GM11168 (cell line): ENCODE measurements around the gene NPEPL1.

Experiments
- in situ Hi-C: fragments of 300-500 bp; cut with MboI; formaldehyde crosslinking; loops from one replicate; pipeline ENCODE4 v1.12.0; 2022; ENCODE audit warnings: low sequenced_read_pairs; ENCODE audit not compliant: unreplicated experiment

The NPEPL1 gene

DNA sequence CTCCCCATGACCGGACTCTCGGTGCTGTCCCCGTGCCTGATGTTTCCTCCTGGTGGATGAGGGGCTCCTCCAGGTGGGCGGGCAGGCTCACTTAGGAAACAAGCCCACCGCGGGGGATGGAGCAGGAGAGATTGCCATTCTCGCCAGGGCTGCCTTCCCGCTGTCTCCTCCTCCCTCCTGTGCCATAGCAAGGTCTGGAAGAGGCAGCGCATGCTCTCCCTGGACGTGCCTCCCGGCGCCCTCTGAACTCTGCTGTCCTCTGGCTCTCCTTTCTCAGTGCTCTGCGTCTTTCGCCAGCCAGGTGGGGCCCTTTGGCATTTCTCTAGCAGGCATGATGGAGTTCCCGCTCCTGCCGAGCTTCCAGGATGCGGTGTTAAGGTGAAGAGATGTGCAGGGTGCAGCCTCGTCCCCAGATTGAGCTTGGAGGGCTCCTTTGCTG lies 17.4 kb upstream of the NPEPL1 start:
- in situ Hi-C loops, result no loop called here

DNA sequence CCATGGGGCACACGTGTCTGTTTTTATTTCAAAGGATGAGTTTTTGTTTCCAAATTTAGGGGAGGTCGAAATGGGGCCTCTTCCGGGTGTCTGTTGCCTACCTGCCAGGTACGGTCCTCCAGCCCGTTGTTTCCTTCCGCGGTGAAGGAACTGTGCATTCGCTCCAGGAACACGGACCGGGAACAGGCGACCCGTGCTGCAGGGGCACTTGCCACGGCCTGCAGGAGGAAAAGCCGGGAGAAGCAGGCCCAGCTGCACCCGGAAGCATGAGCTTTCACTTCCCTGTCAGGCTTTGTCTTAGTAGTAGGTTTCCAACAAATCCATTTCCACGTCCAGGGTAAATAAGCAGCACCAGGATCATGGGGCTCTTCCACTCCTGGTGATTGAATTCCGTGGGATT lies 17.0 kb upstream of the NPEPL1 start:
- in situ Hi-C loops, result no loop called here

DNA sequence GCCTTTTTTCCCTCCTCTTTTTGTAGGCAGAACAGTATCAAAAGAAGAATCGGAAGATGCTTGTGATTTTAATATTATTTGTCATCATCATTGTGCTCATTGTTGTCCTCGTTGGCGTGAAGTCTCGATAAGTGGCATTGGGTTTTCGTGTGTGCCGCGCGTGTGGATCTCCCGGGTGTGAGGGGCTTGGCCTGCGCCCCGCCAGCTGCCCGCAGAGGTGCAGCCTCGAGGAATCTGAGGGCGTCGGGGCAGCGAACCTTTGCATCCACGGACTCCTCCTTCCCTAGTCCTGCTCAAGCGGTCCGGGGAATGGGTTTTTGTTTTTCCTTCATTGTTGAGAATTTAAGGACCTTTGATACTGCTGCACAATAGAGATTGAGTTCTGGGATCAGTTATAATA lies 16.4 kb upstream of the NPEPL1 start:
- in situ Hi-C loops, result no loop called here

DNA sequence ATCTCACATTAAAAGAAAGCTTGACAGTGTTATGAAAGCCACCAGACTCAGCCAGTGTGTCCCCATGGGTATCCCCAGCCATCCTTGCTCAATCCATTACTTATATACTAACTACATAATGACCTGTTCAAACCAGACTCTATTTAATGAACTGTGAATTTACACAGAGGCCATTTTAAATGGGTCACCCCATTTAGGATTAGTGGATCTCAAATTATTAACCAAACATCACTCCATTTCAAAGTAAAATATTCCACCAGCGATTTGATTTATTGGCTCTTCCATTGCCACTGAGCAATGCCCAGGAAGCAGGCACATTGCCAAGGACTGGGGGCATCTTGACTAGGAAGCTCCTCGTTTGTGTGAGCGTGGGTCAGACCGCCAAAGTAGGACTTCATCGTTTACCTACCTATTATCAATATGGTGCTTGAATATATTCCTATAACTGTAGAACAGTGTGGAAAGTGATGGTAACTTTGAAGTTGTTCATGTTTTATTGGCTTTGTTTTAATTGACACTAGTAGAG lies 15.5 kb upstream of the NPEPL1 start:
- in situ Hi-C loops, result no loop called here

DNA sequence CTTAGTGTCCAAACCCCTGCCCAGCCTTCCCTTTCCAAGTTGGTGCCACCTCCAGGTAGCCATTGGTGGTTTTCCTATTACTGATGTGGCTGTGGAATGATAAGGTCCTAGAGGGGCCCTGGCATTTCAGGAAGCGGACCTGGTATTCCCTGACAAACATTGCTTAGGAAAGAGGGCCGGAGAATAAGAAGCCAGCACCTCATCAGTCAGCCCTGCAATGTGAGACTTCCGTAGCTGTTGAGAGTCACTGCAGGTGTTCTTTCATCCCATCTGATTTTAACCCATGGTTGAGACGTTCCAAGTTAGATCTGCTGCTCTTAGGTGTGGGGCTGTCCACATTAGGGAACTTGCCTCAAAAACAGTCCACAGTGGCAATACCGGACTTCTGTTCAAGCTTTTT lies 14.8 kb upstream of the NPEPL1 start:
- in situ Hi-C loops, result no loop called here

DNA sequence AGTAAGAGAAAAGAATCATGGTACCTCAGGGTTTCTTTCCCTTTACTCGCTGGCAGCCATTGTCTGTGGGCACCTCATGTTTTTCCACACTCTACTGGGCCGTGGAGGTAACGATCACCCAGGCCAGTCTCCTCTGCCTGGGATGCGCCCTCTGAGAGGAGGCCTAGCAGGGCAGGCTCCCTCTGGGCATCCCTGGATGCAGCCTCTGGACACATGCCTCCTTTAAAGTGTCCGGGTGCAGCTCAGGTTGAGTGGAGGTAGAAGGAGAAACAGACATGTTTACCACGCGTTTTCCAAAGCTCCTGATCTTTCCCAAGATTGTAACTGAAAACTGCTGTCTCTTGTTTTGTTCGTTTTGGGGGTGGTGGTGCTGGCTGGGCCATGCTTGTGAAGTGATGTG lies 13.8 kb upstream of the NPEPL1 start:
- in situ Hi-C loops, result no loop called here

DNA sequence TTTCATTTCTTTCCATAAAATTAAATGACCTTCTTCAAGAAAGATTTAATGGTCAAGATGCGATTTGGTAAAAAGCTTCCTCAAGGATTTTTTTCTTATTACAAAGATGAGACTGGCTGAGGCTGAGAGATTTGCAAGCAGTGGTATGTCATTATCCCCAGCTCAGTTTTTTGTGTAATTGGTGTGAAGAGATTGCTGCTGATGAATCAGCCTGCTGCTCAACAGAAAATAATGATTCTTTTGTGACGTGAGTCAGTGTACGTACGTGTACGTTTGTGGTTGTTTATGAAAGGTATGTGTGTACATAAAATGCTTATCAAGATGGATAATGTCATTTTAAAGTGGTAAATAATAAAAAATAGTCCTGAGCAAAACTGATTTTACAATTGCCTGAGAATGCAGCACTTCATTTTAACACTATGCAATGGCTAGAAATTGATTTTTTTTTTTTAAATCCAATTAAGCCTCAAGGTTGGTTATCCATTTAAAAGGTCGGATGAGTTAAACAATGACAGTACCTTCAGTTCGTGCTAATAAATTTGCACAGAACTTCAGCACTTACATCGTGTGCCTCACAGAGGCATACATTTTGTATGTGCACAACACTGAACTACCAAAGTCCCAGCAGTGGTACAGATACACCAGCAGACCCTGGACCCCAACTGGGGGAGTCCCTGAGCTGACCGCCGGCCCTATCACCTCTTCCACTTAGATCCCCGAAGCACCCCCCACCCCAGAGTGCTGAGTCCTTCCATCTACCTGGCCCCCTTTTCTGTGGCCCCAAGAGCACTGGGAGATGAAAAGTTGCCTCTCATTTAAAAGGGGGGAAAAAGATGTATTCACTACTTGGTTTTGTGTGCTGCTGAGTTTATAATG lies 9.7 kb upstream of the NPEPL1 start:
- in situ Hi-C loops, result no loop called here

DNA sequence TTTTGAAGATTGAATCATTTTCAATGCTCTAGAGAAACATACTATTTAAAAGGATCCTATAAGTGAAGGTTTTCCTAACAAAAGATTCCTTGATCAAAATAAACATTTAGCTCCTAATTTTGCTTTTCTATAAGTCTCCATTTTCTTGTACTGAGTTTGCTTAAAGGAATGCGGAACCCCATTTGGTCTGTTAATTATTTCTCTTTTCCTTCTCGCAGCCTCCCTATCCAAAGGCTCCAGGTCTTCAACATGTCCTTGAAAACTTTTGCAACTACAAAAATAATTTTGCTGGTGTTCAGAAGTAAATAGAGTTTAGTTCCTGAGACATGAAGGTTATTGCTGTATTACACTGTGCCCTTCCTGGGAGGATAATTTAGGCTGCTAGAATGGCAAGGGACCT lies 8.3 kb upstream of the NPEPL1 start:
- in situ Hi-C loops, result no loop called here

DNA sequence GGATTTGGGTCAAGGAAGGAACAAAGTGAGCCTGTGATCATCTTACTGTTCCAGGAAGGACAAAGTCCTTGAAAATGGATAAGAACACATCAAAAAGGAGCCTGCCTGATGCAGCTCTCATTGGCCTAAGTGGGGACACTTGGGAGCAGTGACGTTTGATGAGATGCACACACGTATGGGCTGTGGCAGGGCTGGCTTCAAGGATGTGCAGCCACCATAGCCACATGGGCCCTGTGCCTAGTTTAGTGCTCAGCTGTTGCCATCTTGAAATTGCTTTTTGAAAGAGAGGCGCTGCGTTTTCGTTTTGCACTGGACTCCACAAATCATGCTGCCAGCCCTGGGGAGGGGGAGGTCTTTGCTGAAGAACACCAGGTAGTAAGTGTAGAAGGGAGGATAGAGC lies 6.6 kb upstream of the NPEPL1 start:
- in situ Hi-C loops, result no loop called here

DNA sequence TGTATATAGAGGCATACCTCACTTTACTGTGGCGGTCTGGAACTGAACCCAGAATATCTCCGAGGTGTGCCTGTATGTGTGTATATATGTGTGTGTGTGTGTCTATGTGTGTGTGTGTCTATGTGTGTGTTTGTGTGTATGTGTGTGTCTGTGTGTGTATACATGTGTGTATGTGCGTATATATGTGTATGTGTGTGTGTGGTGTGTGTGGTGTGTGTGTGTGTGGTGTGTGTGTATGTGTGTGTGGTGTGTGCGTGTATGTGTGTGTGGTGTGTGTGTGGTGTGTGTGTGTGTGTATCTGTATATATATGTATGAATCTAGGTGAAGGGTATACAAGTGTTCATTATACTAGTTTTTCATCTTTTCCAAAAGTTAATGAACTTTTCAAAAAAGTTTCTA lies 4.2 kb upstream of the NPEPL1 start:
- in situ Hi-C loops, result no loop called here

DNA sequence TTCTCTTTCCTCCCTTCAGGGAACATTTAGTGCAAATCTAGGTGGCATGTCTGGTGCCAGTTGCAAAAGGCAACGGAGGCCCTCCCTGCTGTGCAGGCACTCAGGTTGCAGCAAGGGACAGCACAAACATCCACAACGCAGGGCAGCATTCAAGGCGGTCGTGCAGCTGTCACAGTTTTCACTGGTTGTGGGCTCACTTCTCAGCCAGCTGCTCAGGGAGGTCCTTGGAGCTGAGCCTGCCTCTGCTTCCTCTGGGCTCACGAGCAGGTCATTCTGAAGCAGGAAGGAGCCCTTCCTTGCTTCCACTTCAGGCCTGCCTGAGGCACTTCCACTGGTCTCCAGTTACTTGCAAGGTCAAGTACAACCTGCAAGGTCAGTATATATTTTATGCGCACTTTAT lies 3.8 kb upstream of the NPEPL1 start:
- in situ Hi-C loops, result no loop called here

DNA sequence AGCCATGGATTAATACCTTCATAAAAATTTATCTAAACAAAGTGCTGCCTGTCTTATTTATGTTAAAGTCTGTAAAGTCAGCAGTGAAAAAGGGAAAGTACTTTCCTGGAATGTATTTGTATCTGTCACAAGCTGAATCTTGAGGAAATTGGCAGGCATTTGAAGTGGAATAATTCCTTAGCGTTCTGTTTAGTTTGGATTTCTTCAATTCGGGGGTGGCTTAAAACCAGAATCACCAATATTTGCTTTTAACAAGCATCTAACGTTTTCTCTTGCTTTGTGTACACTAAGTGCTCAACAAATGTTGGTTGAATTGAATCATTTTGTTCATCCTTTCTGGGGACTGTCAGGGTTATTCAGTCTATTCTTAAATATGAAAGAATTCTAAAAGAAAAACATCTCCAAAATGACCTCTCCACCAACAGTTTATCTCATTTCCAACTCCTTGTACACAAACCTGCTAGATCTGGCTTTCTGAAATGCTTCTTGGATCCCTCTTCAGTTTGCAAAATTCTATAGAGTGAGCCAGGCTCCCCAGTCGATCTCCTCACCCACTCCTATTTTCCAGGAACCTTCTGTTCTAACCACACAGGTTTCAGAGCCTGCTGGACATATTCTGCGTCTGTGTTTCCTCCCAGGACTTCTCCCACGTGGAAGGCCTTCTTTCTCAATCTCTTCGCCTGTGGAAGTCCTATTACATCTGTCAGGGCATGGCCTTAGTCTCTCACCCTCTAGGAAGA lies 2.0 kb upstream of the NPEPL1 start:
- in situ Hi-C loops, result no loop called here

DNA sequence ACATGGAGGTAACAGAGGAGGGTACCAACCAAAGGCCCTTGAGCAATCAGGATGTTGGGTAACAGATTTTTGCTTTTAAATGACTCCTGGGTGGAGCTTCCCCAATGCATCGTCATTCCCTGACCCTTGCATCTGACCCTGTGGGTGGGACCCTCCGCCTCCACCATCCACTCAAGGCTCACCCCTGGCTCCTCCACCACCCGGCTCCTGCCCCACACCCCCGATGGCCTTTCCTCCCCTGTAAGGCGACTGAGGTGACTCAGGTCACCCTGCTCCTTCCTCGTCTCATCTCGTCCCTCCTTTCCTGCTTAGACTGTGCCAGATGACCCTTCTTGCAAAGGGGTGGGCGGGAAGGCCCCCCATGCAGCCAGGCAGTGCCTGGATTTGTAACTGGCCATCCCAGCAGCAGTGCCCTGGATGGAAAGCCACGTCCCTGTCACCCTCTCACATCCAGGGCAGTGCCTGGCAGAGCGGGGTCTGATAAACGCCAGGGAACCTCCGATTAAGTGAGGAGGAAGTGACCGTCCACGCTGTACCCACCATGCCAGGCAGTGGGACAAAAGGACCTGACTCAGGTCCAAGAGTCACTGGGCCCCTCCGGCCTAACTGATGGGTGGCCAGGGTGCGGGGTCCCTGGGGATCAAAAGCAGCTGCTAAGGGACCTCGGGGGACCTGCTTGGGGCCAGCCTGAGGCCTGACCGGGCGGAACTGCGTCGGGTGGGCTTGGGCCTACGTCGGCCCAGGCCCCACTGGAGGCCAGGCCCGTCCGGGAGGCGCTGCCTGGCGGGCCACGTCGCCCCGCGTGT lies 624 bp upstream of the NPEPL1 start:
- in situ Hi-C loops, result no loop called here

DNA sequence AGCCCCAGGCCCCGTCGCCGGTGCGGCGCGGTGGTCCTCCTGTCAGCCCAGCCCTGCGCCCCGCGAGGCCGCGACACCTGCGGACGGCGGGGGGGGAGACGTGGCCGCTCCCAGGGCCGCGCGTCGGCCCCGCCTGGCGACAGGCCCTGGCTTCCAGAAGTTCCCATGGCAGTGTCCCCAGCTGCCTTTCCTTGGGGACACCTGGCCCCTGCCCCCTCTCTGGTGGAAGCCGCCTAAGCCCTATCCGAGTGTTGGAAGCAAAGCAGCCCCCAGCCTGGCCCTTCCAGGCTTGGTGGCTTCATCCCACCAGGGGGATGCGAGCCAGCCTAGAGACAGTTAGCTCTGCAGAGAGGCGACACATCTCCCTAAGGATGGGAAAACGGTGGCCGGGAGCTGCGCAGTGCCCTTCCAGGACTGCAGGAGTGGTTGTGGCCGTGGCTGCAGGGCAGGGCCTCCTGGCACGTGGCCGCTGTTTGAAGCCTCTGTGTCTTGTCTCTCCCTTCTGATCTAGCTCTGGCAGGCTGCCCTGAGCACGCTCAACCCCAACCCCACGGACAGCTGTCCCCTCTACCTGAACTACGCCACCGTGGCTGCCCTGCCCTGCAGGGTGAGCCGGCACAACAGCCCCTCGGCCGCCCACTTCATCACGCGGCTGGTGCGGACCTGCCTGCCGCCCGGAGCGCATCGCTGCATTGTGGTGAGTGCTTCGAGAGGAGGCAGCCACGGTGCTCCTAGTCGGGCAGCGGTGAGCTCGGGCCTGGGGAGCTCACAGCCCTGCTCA lies 816 bp downstream of the NPEPL1 start:
- in situ Hi-C loops, result no loop called here

DNA sequence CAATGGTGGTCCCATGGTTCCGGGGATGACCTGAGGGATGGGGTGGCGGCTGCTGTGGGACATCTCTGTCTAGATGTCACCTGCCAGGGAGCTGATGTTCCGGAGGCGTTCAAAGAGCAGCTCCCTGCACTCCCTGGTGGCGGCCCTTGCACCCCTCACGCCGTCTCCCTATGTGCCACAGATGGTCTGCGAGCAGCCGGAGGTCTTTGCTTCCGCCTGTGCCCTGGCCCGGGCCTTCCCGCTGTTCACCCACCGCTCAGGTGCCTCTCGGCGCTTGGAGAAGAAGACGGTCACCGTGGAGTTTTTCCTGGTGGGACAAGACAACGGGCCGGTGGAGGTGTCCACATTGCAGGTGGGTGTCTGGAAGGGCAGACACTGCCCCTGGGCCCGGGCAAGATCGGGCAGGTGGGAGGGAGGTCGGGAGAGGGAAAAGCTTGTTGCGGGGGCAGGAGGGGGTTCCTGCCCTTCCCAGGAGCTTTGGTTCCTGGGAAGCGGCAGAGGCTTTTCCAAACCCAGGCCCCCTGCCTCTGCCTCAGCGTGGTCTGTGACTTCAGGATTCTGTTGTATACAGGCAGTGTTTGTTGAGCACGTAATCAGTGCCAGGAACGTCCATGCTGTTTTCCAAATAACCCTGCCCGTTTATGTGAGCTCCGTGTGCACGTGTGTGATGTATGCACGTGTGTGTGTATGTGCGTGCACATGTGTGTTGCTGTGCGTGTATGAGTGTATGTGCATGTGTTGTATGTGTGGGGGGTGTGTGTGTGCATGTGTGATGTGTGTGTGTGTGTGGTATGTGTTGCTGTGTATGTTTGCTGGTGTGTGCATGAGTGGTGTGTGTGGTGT lies 1.9 kb downstream of the NPEPL1 start:
- in situ Hi-C loops, result no loop called here

DNA sequence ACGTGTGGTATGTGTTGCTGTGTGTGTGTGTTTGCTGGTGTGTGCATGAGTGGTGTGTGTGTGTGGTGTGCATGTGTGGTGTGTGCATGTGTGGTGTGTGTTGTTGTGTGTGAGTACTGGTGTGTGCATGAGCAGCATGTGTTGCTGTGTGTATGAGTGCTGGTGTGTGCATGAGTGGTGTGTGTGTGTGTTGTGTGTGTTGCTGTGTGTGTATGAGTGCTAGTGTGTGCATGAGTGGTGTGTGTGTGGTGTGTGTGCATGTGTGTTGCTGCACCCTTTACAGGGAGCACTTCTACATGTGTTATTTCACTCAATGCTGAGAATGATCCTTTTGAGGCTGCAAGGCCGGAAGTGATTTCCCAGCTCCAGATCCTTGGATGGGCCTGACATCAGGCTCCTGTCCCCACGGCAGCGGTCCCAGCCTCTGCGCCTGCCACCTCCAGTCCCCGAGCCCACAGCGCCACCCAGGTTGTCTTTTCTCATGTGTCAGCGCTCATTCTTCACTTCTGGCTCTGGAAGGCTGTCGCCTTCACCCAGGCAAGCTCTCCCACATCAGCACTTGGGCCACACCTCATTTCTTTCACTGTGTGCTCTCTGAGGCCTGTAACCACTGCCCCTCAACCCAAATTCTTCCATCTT lies 2.6 kb downstream of the NPEPL1 start:
- in situ Hi-C loops, result no loop called here

DNA sequence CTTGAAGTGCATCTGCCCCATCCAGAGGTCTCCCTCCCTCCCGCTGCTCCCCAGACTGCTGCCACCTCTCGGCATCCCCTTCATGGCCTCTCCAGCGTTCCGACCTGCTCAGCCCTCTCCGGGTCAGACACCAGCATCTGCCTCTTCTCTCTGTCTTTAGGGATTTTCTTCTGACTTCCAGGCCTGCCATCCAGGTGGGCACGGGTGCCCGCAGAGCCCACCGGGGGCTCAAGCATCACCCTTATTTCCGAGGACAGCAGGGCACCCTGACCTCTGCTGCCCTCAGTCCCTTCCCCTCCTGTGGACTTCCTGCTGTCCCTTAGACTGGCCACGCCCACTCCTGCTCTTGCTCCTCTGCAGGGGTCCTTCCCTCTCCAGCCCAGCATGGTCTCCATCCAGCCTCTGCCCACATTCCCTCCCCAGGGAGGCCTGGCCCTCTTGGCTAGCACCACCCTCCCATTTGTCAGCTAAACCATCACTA lies 3.3 kb downstream of the NPEPL1 start:
- in situ Hi-C loops, result no loop called here

DNA sequence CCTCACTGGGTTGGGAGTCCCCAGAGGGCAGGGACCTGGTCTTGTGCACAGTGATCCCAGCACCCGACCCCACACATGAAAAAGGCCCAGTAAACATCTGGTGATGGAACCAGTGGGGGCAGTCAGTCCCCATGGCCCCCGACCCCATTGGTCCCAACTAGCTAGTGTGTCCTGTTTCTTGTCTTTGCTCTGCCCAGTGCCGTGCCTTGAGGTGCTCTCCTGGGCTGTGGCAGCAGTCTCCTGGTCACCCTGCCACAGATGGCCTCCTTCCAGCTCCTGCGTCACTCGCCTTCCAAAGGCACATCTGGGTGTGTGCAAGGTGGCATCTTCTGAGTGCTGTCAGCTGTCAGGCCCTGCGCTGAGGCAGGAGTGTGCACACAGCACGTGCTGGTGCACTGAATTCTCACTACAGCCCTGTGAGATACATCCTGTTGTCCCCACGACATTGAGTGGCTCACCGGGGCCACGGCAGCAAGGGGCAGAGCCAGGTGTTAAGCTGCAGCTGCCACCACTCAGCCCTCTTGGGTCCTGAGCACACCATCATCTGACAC lies 3.9 kb downstream of the NPEPL1 start:
- in situ Hi-C loops, result no loop called here
